ENCODE results near the gene CLHC1.

- TF ChIP-seq POLR2A (IDR thresholded peaks at IDR 0.05) (no peak), CTCF (IDR thresholded peaks at IDR 0.05) (no peak)
Observed at GRCh38 chr2:55141572-55142413, 90.3 kb downstream of the CLHC1 start.
